SK-N-MC (cell line): ENCODE results near the gene MOG.

Experiments
- EZH2 ChIP-seq: fragments of 200-600 bp; sonication (generic); IDR thresholded peaks from one replicate; pipeline ENCODE4 v1.6.1; 2017; ENCODE audit warnings: antibody characterized with exemption
- POLR2AphosphoS5 ChIP-seq: IDR thresholded peaks from 2 replicates; pipeline ENCODE4 v1.6.1; 2012; ENCODE audit warnings: mild to moderate bottlenecking, low read depth, low read length, borderline replicate concordance

DNA sequence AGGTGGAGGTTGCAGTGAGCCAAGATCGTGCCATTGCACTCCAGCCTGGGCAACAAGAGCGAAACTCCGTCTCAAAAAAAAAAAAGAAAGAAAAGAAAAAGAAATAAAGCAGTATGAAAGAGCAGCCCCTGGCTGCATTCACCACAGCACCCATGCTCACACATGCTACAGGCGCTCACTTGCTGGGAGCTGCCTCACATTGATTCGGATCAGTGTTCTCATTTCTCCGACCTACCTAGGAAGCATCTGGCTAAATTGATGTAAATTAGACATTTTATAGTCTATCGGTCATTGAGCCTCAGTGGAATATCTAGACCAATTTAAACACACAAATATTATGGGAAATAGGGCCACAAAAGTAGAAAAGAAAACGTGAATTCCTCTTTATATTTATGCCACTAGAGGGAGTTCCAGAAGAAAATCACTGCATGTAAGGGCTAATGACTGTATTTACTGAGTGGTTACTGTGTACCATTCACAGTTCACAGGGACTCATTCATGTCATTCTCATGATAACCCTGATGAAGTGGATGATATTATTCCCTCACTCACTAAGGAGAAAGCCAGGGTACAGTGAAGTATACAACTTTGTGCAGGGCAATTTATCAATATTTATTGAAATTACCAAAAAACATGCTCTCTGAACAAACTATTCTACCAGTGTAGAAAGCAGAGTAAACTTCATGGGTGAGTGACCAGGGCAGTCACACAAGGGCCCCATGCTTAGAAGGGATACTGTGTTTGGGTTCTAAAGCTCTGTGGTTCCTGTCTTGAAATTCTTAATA lies 5.3 kb upstream of the MOG start:
- TF ChIP-seq POLR2AphosphoS5 (no peak), EZH2 (no peak)
